ENCODE results near the gene SRRM5. TPM values are rescaled to one million over a fixed set of nuclear protein-coding genes. Genes with fewer than 3 reads are reported as not detected.
"Not testable (repeated sequence)": the region's sequence is repeated elsewhere in the genome, so short reads cannot be mapped to it uniquely, and the experiment has no call there.

SRRM5 gene
- total and polyA plus RNA-seq, 4 donors, result 0.22 to 0.49 (median 0.31) TPM; not detected in 1

DNA sequence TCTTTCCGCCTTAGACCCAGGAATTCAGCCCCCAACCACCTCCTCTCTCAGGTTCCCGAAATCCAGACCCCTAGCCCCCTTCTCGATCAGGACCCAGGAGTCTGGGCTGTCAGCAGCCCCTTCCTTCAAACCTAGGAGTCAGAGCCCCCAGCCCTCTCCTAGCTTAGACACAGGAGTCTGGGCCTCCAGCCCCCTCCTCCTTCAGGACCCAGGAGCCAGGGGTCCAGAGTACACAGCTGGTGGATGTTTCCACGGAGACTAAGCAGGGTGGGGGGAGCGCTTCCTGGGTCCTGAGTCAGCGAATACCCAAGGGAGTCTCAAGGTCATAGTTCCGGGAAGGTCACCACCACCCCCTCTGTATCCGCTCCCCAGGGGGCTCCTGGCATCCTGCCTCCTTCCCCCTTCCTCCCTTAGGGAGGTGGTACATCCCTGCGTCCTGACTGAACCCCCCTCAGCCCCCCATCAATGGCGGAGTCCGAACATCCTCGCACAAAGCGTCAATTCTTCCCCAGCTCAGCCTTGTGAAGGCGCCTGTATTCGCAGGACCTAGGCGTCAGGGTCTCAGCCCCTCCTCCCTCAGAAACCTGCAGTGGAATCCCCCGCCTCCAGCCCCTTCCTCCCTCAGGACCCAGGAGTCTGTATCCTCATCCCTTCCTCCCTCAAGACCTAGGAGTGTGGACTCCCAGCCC is 23.1 kb downstream of the SRRM5 start:
- H3K27ac ChIP-seq (ENCODE audit: low read depth in 1 of 2, low read length in 1 of 2), result no peak overlapping the region
- H3K4me3 ChIP-seq, result no peak overlapping the region

DNA sequence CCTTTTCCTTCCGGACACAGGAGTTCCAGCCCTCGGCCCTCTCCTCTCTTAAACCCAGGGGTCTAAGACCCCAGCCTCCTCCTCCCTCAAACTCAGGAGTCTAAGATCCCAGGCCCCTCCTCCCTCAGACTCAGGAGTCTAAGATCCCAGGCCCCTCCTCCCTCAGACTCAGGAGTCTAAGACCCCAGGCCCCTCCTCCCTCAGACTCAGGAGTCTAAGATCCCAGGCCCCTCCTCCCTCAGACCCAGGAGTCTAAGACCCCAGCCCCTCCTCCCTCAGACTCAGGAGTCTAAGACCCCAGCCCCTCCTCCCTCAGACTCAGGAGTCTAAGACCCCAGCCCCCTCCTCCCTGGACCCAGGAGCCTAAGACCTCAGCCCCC is 23.7 kb downstream of the SRRM5 start:
- 69 to 74% methylated on average over 2 of the region's 2 CpGs for WGBS, 2 donors
- not testable (repeated sequence) for H3K27ac ChIP-seq (ENCODE audit: low read depth in 1 of 2, low read length in 1 of 2); H3K36me3 ChIP-seq (ENCODE audit: control insufficient read depth in 4 of 4, insufficient read depth in 4 of 4, low read length in 4 of 4)

More for the DNA sequence above, 23.1 kb downstream of the SRRM5 start:
- H3K9ac ChIP-seq (ENCODE audit: insufficient read depth in 1 of 2, low read length in 2 of 2), result peak overlapping the region; percentile 4 to 55
- TF ChIP-seq, protein P1, sequence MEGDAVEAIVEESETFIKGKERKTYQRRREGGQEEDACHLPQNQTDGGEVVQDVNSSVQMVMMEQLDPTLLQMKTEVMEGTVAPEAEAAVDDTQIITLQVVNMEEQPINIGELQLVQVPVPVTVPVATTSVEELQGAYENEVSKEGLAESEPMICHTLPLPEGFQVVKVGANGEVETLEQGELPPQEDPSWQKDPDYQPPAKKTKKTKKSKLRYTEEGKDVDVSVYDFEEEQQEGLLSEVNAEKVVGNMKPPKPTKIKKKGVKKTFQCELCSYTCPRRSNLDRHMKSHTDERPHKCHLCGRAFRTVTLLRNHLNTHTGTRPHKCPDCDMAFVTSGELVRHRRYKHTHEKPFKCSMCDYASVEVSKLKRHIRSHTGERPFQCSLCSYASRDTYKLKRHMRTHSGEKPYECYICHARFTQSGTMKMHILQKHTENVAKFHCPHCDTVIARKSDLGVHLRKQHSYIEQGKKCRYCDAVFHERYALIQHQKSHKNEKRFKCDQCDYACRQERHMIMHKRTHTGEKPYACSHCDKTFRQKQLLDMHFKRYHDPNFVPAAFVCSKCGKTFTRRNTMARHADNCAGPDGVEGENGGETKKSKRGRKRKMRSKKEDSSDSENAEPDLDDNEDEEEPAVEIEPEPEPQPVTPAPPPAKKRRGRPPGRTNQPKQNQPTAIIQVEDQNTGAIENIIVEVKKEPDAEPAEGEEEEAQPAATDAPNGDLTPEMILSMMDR (IDR thresholded peaks at IDR 0.05; ENCODE audit: control extremely low read depth, extremely low read depth), result no peak
- peaks cover 0 to 17% (median 15%) of the 10 kb centered on the region in 3 donors for H3K27me3 ChIP-seq (ENCODE audit: control insufficient read depth in 3 of 3, insufficient read depth in 3 of 3, low read length in 2 of 3)
- H3K9me3 ChIP-seq (ENCODE audit: control insufficient read depth in 4 of 4, insufficient read depth in 3 of 4, low read length in 3 of 4), result no peaks in the 10 kb centered on the region
- DNase-seq, result peak; percentile 38 to 51 (median 43)
- peaks cover 0 to 12% (median 4%) of the 10 kb centered on the region in 5 donors for H3K4me1 ChIP-seq (ENCODE audit: control insufficient read depth in 5 of 5, insufficient read depth in 5 of 5, low read length in 5 of 5)
- H3K36me3 ChIP-seq (ENCODE audit: control insufficient read depth in 4 of 4, insufficient read depth in 4 of 4, low read length in 4 of 4), result no peaks in the 10 kb centered on the region
- no peak for ATAC-seq (ENCODE audit: insufficient read depth, low FRiP score)
- 34 to 46% methylated on average over 17 of the region's 17 CpGs for WGBS, 2 donors

DNA sequence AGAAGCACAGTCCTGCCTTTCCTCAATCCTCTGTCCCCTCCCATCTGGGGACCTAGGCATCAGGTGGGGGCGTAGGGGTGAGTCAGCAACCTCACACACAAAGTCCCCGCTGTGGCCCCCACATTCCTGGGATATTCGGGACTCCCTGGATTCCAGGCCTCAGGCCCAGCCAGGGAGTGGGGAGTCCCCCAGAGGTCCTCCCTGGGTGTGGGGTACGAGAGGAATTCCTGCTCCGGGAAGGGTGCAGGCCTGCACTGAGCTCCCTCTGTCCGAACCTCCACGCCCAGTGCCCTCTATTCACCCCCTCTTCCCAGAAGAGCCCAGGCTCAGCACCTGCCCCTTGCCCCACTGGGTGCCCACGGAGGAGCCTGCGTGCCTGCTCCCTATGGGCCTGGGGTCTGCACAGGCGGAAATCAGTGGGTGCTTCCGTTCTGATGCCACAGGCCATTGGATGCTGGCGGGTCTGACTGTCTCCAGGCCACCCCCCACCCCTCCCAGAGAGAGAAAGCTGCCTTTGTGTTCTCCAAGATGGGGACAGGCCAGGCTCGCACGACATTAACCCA is 24.3 kb downstream of the SRRM5 start:
- WGBS, 2 donors, result 86 to 88% methylated on average over 14 of the region's 14 CpGs
- H3K27ac ChIP-seq (ENCODE audit: low read depth in 1 of 2, low read length in 1 of 2), result no peak overlapping the region
- no peak for DNase-seq

More for the DNA sequence above, 23.7 kb downstream of the SRRM5 start:
- H3K9ac ChIP-seq (ENCODE audit: insufficient read depth in 1 of 2, low read length in 2 of 2); H3K4me3 ChIP-seq; ATAC-seq (ENCODE audit: insufficient read depth, low FRiP score); DNase-seq; H3K9me3 ChIP-seq (ENCODE audit: control insufficient read depth in 4 of 4, insufficient read depth in 3 of 4, low read length in 3 of 4): not testable (repeated sequence)
- peaks cover 0 to 23% (median 20%) of the 10 kb centered on the region in 3 donors for H3K27me3 ChIP-seq (ENCODE audit: control insufficient read depth in 3 of 3, insufficient read depth in 3 of 3, low read length in 2 of 3)
- peaks cover 0 to 15% (median 9%) of the 10 kb centered on the region in 5 donors for H3K4me1 ChIP-seq (ENCODE audit: control insufficient read depth in 5 of 5, insufficient read depth in 5 of 5, low read length in 5 of 5)

More for the DNA sequence above, 24.3 kb downstream of the SRRM5 start:
- no peak for ATAC-seq (ENCODE audit: insufficient read depth, low FRiP score)
- Histone ChIP-seq H3K27me3 (ENCODE audit: control insufficient read depth in 3 of 3, insufficient read depth in 3 of 3, low read length in 2 of 3) (peaks cover 0 to 26% (median 26%) of the 10 kb centered on the region in 3 donors), H3K9ac (ENCODE audit: insufficient read depth in 1 of 2, low read length in 2 of 2) (no peak overlapping the region), H3K4me1 (ENCODE audit: control insufficient read depth in 5 of 5, insufficient read depth in 5 of 5, low read length in 5 of 5) (peaks cover 0 to 15% (median 10%) of the 10 kb centered on the region in 5 donors), H3K9me3 (ENCODE audit: control insufficient read depth in 4 of 4, insufficient read depth in 3 of 4, low read length in 3 of 4) (no peaks in the 10 kb centered on the region), H3K4me3 (no peak overlapping the region), H3K36me3 (ENCODE audit: control insufficient read depth in 4 of 4, insufficient read depth in 4 of 4, low read length in 4 of 4) (no peaks in the 10 kb centered on the region)
- TF ChIP-seq, protein P1 (IDR thresholded peaks at IDR 0.05; ENCODE audit: control extremely low read depth, extremely low read depth), result no peak

All from lung (tissue), 12 donors.